ENCODE data around the gene ODF2. TPM values are rescaled to one million over a fixed set of nuclear protein-coding genes. Genes with fewer than 3 reads are reported as not detected.
A peak's percentile ranks its signal among the peaks of the same experiment; 100 is the strongest.

ODF2 gene
- total and polyA plus RNA-seq, 11 donors: 8.0 to 25.5 (median 13.7) TPM

- no peak overlapping the region for H3K27ac ChIP-seq
- intact Hi-C loops (cut with DNase I): no loop called here
- no peaks in the 10 kb centered on the region for H3K9me3 ChIP-seq
- peaks cover 0 to 33% (median 18%) of the 10 kb centered on the region in 9 donors for H3K36me3 ChIP-seq
- DNase-seq (no peak), ATAC-seq (no peak)
- H3K4me1 ChIP-seq: peaks cover 3 to 27% (median 23%) of the 10 kb centered on the region in 12 donors
- WGBS, 4 donors: 76 to 100% (median 90%) methylated on average over 3 of the region's 3 CpGs
- H3K4me3 ChIP-seq: no peak overlapping the region
- TF ChIP-seq POLR2A (IDR thresholded peaks at IDR 0.05): no peak
- TF ChIP-seq, protein P1, sequence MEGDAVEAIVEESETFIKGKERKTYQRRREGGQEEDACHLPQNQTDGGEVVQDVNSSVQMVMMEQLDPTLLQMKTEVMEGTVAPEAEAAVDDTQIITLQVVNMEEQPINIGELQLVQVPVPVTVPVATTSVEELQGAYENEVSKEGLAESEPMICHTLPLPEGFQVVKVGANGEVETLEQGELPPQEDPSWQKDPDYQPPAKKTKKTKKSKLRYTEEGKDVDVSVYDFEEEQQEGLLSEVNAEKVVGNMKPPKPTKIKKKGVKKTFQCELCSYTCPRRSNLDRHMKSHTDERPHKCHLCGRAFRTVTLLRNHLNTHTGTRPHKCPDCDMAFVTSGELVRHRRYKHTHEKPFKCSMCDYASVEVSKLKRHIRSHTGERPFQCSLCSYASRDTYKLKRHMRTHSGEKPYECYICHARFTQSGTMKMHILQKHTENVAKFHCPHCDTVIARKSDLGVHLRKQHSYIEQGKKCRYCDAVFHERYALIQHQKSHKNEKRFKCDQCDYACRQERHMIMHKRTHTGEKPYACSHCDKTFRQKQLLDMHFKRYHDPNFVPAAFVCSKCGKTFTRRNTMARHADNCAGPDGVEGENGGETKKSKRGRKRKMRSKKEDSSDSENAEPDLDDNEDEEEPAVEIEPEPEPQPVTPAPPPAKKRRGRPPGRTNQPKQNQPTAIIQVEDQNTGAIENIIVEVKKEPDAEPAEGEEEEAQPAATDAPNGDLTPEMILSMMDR (IDR thresholded peaks at IDR 0.05): no peak
- no peaks in the 10 kb centered on the region for H3K27me3 ChIP-seq
Measured at GRCh38 chr9:128546504-128546903, 90.7 kb downstream of the ODF2 start.

DNA sequence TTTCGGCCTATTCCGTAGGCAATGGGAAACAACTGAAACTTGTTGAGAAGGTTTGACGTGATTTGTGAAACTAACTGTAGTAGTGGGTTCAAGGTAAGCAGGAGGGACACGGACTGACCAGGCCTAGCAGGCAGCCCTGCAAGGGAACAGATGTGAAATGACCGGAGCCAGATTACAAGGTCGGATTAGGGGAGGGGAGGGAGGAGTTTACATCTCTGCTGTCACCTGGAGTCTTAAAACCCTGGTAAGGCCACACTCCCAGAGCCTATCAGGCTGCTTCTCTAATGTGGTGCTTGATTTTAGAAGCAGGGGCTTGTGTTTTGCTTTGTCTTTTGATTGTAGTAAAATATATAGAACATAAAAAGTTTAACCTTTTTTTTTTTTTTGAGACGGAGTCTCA lies 93.1 kb downstream of the ODF2 start:
- no peaks in the 10 kb centered on the region for H3K27me3 ChIP-seq
- peak overlapping the region in 5 of 12 donors; percentile 92 to 100 (median 99) for H3K27ac ChIP-seq
- TF ChIP-seq, protein P1 (IDR thresholded peaks at IDR 0.05): no peak
- TF ChIP-seq POLR2A (IDR thresholded peaks at IDR 0.05): no peak
- WGBS, 4 donors: 91 to 93% (median 92%) methylated on average over 7 of the region's 7 CpGs
- H3K9me3 ChIP-seq: no peaks in the 10 kb centered on the region
- intact Hi-C loops (cut with DNase I): no loop called here
- H3K4me3 ChIP-seq: no peak overlapping the region
- peaks cover 4 to 39% (median 28%) of the 10 kb centered on the region in 12 donors for H3K4me1 ChIP-seq
- peaks cover 0 to 9% (median 0%) of the 10 kb centered on the region in 9 donors for H3K36me3 ChIP-seq
- DNase-seq (no peak), ATAC-seq (no peak)

DNA sequence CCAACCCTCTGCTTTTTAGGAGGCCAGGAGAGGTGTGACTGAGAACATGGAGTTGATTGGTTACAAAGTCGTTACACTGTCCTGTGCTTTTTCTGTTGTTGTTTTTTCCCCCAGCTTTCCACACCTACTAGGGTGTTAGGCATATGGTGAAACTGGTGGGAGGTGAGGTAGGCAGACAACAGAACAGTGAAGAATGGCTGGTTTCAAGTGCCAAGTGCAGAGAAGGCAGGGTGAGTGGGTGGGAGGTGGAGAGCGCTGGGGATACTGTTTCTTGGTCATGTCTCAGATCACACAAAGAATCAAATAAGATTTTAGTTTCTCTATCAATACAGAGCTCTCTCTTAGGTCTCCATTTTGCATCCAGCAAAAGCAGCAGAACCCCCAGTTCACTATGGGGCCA lies 94.4 kb downstream of the ODF2 start:
- ATAC-seq (no peak), DNase-seq (no peak)
- peaks cover 8 to 53% (median 40%) of the 10 kb centered on the region in 12 donors for H3K4me1 ChIP-seq
- no peak for TF ChIP-seq POLR2A (IDR thresholded peaks at IDR 0.05)
- TF ChIP-seq, protein P1 (IDR thresholded peaks at IDR 0.05): no peak
- peak overlapping the region; percentile 92 to 100 (median 98) for H3K27ac ChIP-seq
- WGBS, 4 donors: 60 to 69% (median 66%) methylated on average over 2 of the region's 2 CpGs
- intact Hi-C loops (cut with DNase I): loop anchor here in 4 of 10 donors (5.0 kb wide), 2 partner anchors 48 to 93 kb away; partner anchors contain the start of genes GLE1 (in 2 of the 4) and ODF2 (in 2 of the 4)
- no peaks in the 10 kb centered on the region for H3K27me3 ChIP-seq
- H3K4me3 ChIP-seq: peak overlapping the region in 3 of 12 donors; percentile 16 to 98 (median 77)
- no peaks in the 10 kb centered on the region for H3K36me3 ChIP-seq
- H3K9me3 ChIP-seq: no peaks in the 10 kb centered on the region

Other genes starting within 250 kb of the ODF2 start
- gene GOLGA2, start 180.0 kb upstream of the ODF2 start, total RNA-seq: 100 to 1,000 TPM in 1 of 9 donors, 10 to 100 TPM in 8; 68.5 to 122 (median 87.4) TPM
- 100 to 1,000 TPM in 1 of 2 donors, 10 to 100 TPM in 1; 77.7 to 144 TPM for gene GOLGA2, start 180.0 kb upstream of the ODF2 start, polyA plus RNA-seq
- gene SWI5, start 179.7 kb upstream of the ODF2 start, total RNA-seq: 10 to 100 TPM; 10.8 to 23.9 (median 18.7) TPM
- 10 to 100 TPM; 25.8 to 30.6 TPM for gene SWI5, start 179.7 kb upstream of the ODF2 start, polyA plus RNA-seq
- 10 to 100 TPM; 12.9 to 49.7 (median 34.5) TPM for gene TRUB2, start 133.6 kb upstream of the ODF2 start, total RNA-seq
- 10 to 100 TPM; 25.3 to 25.6 TPM for gene TRUB2, start 133.6 kb upstream of the ODF2 start, polyA plus RNA-seq
- gene COQ4, start 133.2 kb upstream of the ODF2 start, total RNA-seq: 10 to 100 TPM; 19.0 to 43.2 (median 29.8) TPM
- 10 to 100 TPM; 32.2 to 38.1 TPM for gene COQ4, start 133.2 kb upstream of the ODF2 start, polyA plus RNA-seq
- gene SLC27A4, start 115.5 kb upstream of the ODF2 start, total RNA-seq: 10 to 100 TPM; 10.7 to 36.1 (median 17.8) TPM
- 10 to 100 TPM; 25.9 to 48.8 TPM for gene SLC27A4, start 115.5 kb upstream of the ODF2 start, polyA plus RNA-seq
- gene URM1, start 84.6 kb upstream of the ODF2 start, total RNA-seq: 10 to 100 TPM; 34.4 to 55.5 (median 45.4) TPM
- gene URM1, start 84.6 kb upstream of the ODF2 start, polyA plus RNA-seq: 10 to 100 TPM; 30.2 to 85.6 TPM
- 10 to 100 TPM in 7 of 9 donors, 1 to 10 TPM in 2; 5.9 to 30.0 (median 11.8) TPM for gene CERCAM, start 35.1 kb upstream of the ODF2 start, total RNA-seq
- 10 to 100 TPM in 1 of 2 donors, 1 to 10 TPM in 1; 5.3 to 10.7 TPM for gene CERCAM, start 35.1 kb upstream of the ODF2 start, polyA plus RNA-seq
- gene GLE1, start 48.7 kb downstream of the ODF2 start, total RNA-seq: 10 to 100 TPM; 17.2 to 23.5 (median 19.9) TPM
- gene GLE1, start 48.7 kb downstream of the ODF2 start, polyA plus RNA-seq: 10 to 100 TPM in 1 of 2 donors, 1 to 10 TPM in 1; 7.5 to 20.3 TPM
- gene SPTAN1, start 96.6 kb downstream of the ODF2 start, total RNA-seq: 100 to 1,000 TPM; 218 to 472 (median 285) TPM
- gene SPTAN1, start 96.6 kb downstream of the ODF2 start, polyA plus RNA-seq: 100 to 1,000 TPM; 104 to 161 TPM
- gene DYNC2I2, start 200.8 kb downstream of the ODF2 start, total RNA-seq: 10 to 100 TPM; 20.5 to 50.2 (median 27.0) TPM
- 10 to 100 TPM; 56.6 to 65.7 TPM for gene DYNC2I2, start 200.8 kb downstream of the ODF2 start, polyA plus RNA-seq
- gene SET, start 233.2 kb downstream of the ODF2 start, total RNA-seq: 100 to 1,000 TPM in 8 of 9 donors, 10 to 100 TPM in 1; 96.8 to 240 (median 211) TPM
- 100 to 1,000 TPM in 1 of 2 donors, 10 to 100 TPM in 1; 67.6 to 199 TPM for gene SET, start 233.2 kb downstream of the ODF2 start, polyA plus RNA-seq
- gene PKN3, start 246.5 kb downstream of the ODF2 start, total RNA-seq: 10 to 100 TPM in 1 of 9 donors, 1 to 10 TPM in 8; 3.7 to 16.1 (median 5.9) TPM
- gene PKN3, start 246.5 kb downstream of the ODF2 start, polyA plus RNA-seq: 10 to 100 TPM in 1 of 2 donors, 1 to 10 TPM in 1; 7.3 to 10.5 TPM

Measured in heart left ventricle (tissue), 16 donors.